Activated naive CD8-positive, alpha-beta T cell treated with anti-CD3 and anti-CD28 coated beads for 36 hours (primary cell): ENCODE measurements around the gene ENOX2. TPM values are rescaled to one million over a fixed set of nuclear protein-coding genes. Genes with fewer than 3 reads are reported as not detected.

Experiments
- DNase-seq: peaks from one replicate; pipeline ENCODE4 v3.0.0; 2021
- H3K27ac Mint-ChIP-seq: one replicate; pipeline ENCODE4 v1.8.0; 2022; ENCODE audit warnings: mild to moderate bottlenecking, moderate library complexity, mixed read lengths
- H3K27me3 Mint-ChIP-seq: one replicate; pipeline ENCODE4 v1.8.0; 2022; ENCODE audit warnings: mild to moderate bottlenecking, mixed read lengths
- H3K36me3 Mint-ChIP-seq: one replicate; pipeline ENCODE4 v1.8.0; 2021; ENCODE audit warnings: mild to moderate bottlenecking, mixed read lengths
- H3K4me1 Mint-ChIP-seq: one replicate; pipeline ENCODE4 v1.8.0; 2021; ENCODE audit warnings: mixed read lengths
- H3K4me3 Mint-ChIP-seq: one replicate; pipeline ENCODE4 v1.8.0; 2022; ENCODE audit warnings: mild to moderate bottlenecking, moderate library complexity, mixed read lengths
- H3K9me3 Mint-ChIP-seq: one replicate; pipeline ENCODE4 v1.8.0; 2022; ENCODE audit warnings: mixed read lengths
- total RNA-seq, 2 experiments: library from RNA; stranded (reverse); gene quantifications; one replicate each; pipeline ENCODE4 v1.2.3, GENCODE V29; 2021

ENOX2 gene
- total RNA-seq, 2 experiments from 2014 or later, result 13.0 to 13.3 TPM

- no peak for DNase-seq
- H3K4me3 Mint-ChIP-seq, result no peak overlapping the region
- H3K4me1 Mint-ChIP-seq, result no peaks in the 10 kb centered on the region
- no peak overlapping the region for H3K27ac Mint-ChIP-seq
- H3K9me3 Mint-ChIP-seq, result no peaks in the 10 kb centered on the region
- peaks cover 5% of the 10 kb centered on the region for H3K36me3 Mint-ChIP-seq
- H3K27me3 Mint-ChIP-seq, result no peaks in the 10 kb centered on the region
Observed at GRCh38 chrX:130694983-130695382, 208.0 kb downstream of the ENOX2 start.

DNA sequence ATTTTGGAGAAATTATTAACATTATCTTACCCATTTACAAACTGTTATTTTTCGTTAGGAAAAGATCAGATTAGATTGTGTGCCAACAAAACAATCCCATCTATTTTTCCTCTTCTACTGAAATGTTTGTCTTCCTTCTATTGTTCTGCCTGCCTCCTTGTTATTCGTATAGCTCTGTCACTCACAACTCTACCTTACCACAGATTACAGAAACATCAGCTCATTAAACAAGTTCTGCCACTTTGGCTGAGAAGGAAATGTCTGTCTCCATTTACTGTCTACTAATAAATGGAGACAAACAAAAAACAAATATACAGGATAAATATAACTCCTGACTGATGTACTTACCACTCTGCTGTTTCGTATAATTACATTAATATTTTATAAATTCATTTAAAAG lies 211.4 kb downstream of the ENOX2 start:
- Mint-ChIP-seq H3K27ac (no peak overlapping the region), H3K36me3 (peaks cover 7% of the 10 kb centered on the region), H3K4me3 (no peak overlapping the region), H3K4me1 (no peaks in the 10 kb centered on the region), H3K9me3 (no peaks in the 10 kb centered on the region), H3K27me3 (no peaks in the 10 kb centered on the region)
- no peak for DNase-seq

DNA sequence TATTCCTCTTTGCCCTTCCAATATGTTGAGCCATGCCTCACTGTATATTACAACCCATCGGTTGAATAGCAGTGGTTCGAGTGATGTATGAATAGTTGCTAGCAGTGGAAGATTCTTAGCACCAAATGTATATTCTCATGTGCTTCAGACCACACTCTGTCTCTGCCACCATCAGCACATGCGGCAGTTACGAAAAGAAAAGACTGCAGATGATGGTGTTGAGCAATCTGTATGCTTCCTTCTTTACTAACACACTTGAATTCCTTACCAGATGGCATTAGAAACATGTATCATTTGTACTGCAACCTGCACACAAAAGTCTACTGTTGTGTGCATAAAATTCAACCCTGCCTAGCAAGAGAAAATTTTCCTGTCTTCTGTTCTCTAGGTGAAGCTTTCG lies 214.6 kb downstream of the ENOX2 start:
- H3K27ac Mint-ChIP-seq, result no peak overlapping the region
- DNase-seq, result no peak
- H3K4me1 Mint-ChIP-seq, result no peaks in the 10 kb centered on the region
- H3K9me3 Mint-ChIP-seq, result no peaks in the 10 kb centered on the region
- no peaks in the 10 kb centered on the region for H3K27me3 Mint-ChIP-seq
- H3K36me3 Mint-ChIP-seq, result peaks cover 10% of the 10 kb centered on the region
- no peak overlapping the region for H3K4me3 Mint-ChIP-seq

DNA sequence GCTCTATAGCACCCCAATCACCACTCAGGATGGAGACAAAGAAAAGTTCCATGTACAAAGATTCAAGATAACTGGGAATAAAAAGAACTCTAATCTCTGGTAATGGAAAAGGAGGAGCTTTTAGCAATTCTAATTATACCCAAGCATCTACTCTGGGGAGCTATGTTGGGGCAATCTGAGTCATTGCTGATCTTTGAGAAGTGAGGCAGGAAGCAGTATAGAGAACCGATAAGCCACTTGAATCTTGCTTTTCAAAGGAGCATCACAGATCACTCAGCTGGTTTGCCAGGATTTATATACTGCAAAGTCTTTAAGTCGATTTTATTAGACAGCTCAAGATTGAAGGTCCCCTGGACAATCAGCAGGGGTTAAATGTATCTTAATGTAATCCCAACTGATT lies 220.0 kb downstream of the ENOX2 start:
- Mint-ChIP-seq H3K4me3 (no peak overlapping the region), H3K27me3 (no peaks in the 10 kb centered on the region), H3K36me3 (peaks cover 24% of the 10 kb centered on the region), H3K27ac (no peak overlapping the region), H3K4me1 (no peaks in the 10 kb centered on the region), H3K9me3 (no peaks in the 10 kb centered on the region)
- DNase-seq, result no peak

DNA sequence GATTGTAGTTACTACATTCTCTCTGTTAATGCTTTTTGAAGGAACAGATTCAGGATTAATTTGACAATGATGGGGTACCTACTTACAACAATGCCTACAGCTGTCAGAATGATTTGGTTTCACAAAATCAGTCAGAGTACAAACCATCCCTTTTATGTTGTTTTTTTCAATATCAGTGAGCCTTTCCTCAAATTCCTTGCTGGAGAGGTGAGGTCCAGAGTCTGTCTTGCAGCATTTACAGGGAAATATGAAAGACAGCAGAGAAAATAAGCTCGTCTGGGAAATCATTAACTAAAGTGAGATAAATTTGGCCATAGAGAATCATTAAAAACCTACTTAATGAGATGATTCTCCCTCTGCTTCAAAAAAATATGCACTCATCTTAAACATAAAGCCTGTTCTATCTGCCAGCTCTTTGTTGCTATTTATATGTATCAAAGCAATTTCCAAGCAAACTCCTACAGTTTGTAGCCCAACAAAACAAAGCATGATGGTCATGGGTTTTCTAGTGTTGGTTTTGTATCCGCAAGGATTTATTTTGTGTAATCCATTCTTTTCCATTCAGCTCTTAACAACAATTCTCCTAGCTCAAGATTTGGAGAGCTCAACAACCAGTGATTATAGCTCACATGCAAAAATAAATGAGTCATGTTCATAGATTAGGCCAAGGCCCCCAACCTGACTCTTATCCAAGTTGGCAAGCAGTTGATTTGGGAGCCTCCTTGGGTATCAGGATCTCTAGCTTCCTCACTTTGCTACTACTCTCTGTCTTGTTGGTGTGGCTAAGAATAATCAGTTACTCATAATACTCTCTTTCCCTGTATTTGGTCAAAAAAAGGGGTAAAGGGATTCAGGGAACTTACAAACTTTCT lies 222.6 kb downstream of the ENOX2 start:
- no peak for DNase-seq
- peaks cover 5% of the 10 kb centered on the region for H3K9me3 Mint-ChIP-seq
- H3K27ac Mint-ChIP-seq, result no peak overlapping the region
- no peaks in the 10 kb centered on the region for H3K27me3 Mint-ChIP-seq
- H3K4me3 Mint-ChIP-seq, result no peak overlapping the region
- H3K36me3 Mint-ChIP-seq, result peaks cover 28% of the 10 kb centered on the region
- no peaks in the 10 kb centered on the region for H3K4me1 Mint-ChIP-seq

- no peaks in the 10 kb centered on the region for H3K27me3 Mint-ChIP-seq
- no peak for DNase-seq
- no peaks in the 10 kb centered on the region for H3K4me1 Mint-ChIP-seq
- H3K9me3 Mint-ChIP-seq, result peaks cover 11% of the 10 kb centered on the region
- H3K27ac Mint-ChIP-seq, result no peak overlapping the region
- peaks cover 43% of the 10 kb centered on the region for H3K36me3 Mint-ChIP-seq
- no peak overlapping the region for H3K4me3 Mint-ChIP-seq
Observed at GRCh38 chrX:130676861-130677260, 226.1 kb downstream of the ENOX2 start.

DNA sequence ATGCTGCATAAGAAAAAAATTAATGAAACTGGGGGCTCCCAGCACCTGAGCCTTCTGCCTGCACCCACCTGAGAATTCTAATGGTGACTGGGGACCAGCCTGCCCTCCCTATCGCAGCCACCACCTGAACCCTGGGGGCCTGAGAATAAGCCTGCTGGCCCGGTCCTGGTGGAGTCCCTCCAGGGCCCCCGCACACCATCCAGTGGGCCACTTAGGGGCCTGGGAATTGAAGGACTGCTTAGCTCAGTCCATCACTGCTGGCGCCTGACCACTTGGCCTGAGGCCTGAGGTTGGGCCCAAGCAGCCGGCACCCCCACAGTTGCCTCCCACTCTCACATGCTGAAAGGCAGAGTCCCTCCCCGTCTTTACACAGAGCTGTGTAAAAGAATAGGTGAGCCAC lies 230.8 kb downstream of the ENOX2 start:
- Mint-ChIP-seq H3K9me3 (peaks cover 11% of the 10 kb centered on the region), H3K36me3 (peaks cover 40% of the 10 kb centered on the region), H3K4me3 (no peak overlapping the region), H3K27me3 (no peaks in the 10 kb centered on the region), H3K4me1 (no peaks in the 10 kb centered on the region), H3K27ac (no peak overlapping the region)
- no peak for DNase-seq

DNA sequence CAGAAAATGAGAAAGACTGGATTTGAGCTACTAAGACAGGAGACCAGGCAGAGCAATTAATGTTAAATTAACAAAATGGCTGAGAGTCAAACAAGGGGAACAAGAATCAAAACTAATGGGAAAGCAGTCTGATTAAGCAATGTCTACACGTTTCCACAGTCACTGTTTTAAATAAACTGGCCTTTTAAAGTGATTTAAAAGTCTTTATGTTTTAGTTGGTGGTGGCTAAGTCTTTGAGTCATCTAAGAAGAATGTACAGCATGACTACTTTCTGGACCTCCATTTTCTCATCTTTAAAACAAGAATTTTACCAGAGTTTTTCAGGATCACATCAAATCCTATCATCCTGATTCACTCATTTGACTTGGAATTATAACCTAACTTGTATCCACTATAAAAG lies 233.8 kb downstream of the ENOX2 start:
- Mint-ChIP-seq H3K9me3 (peaks cover 3% of the 10 kb centered on the region), H3K4me1 (no peaks in the 10 kb centered on the region), H3K36me3 (peaks cover 28% of the 10 kb centered on the region), H3K27ac (no peak overlapping the region), H3K4me3 (no peak overlapping the region), H3K27me3 (no peaks in the 10 kb centered on the region)
- no peak for DNase-seq

GRCh38 chrX:130665263-130665662 lies 237.7 kb downstream of the ENOX2 start:
- no peak for DNase-seq
- no peak overlapping the region for H3K27ac Mint-ChIP-seq
- H3K9me3 Mint-ChIP-seq, result no peaks in the 10 kb centered on the region
- H3K27me3 Mint-ChIP-seq, result no peaks in the 10 kb centered on the region
- H3K4me1 Mint-ChIP-seq, result no peaks in the 10 kb centered on the region
- H3K4me3 Mint-ChIP-seq, result no peak overlapping the region
- H3K36me3 Mint-ChIP-seq, result peaks cover 29% of the 10 kb centered on the region

DNA sequence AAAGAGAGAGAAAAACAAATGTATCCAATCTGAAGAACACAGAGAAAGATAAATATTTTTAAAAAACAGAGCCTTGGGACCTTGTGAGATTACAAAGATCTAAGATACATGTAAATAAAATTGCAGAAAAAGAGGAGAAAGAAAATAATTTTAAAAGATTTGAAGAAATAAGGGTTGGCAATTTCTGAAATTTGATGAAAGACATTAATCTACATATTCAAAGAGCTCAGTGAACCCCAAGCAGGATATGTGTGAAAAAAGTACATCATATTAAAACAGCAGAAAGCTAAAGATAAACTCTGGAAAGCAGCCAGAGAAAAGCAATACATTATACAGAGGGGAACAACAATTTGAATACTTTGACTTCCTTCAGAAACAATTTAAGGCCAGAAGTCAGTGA lies 244.7 kb downstream of the ENOX2 start:
- no peaks in the 10 kb centered on the region for H3K27me3 Mint-ChIP-seq
- H3K9me3 Mint-ChIP-seq, result no peaks in the 10 kb centered on the region
- no peak overlapping the region for H3K4me3 Mint-ChIP-seq
- H3K36me3 Mint-ChIP-seq, result peaks cover 23% of the 10 kb centered on the region
- DNase-seq, result no peak
- H3K27ac Mint-ChIP-seq, result no peak overlapping the region
- no peaks in the 10 kb centered on the region for H3K4me1 Mint-ChIP-seq

- no peaks in the 10 kb centered on the region for H3K9me3 Mint-ChIP-seq
- DNase-seq, result no peak
- H3K4me3 Mint-ChIP-seq, result no peak overlapping the region
- peaks cover 12% of the 10 kb centered on the region for H3K36me3 Mint-ChIP-seq
- H3K27me3 Mint-ChIP-seq, result no peaks in the 10 kb centered on the region
- H3K4me1 Mint-ChIP-seq, result no peaks in the 10 kb centered on the region
- no peak overlapping the region for H3K27ac Mint-ChIP-seq
Observed at GRCh38 chrX:130654409-130654950, 248.5 kb downstream of the ENOX2 start.

DNA sequence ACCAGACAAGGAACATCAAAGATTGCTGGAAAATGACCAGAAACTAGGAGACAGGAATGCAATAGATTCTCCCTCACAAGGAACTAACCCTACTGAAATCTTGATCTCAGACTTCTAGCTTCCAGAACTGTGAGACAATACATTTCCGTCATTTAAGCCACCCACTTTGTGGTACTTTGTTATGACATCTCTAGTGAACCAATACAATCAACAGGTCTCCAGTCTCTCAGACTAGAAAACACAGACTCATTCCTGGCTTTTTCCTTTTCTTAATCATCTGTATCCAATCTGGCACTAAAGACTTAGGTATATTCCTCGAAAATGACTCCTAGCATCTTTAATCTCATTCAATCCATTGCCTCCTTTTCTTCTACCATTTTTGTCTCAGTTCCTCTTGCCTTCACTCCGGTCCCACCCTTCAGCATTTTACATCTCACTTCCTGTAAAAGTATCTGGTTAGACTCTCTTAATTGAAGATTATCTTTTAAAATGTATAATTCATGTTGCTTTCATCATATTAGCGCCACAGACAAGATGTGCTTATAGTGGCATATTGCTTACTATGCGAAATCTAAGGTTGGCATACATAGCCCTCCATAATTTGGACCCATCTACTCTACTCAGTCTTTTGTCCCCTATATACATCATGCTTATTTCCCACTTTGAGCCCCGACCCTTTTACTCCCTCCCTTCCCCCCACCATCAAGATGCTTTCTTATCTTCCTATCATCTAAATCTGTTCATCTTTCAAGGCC lies 250.0 kb downstream of the ENOX2 start:
- peaks cover 8% of the 10 kb centered on the region for H3K36me3 Mint-ChIP-seq
- no peak overlapping the region for H3K27ac Mint-ChIP-seq
- H3K4me3 Mint-ChIP-seq, result no peak overlapping the region
- no peak for DNase-seq
- no peaks in the 10 kb centered on the region for H3K9me3 Mint-ChIP-seq
- no peaks in the 10 kb centered on the region for H3K27me3 Mint-ChIP-seq
- H3K4me1 Mint-ChIP-seq, result no peaks in the 10 kb centered on the region

DNA sequence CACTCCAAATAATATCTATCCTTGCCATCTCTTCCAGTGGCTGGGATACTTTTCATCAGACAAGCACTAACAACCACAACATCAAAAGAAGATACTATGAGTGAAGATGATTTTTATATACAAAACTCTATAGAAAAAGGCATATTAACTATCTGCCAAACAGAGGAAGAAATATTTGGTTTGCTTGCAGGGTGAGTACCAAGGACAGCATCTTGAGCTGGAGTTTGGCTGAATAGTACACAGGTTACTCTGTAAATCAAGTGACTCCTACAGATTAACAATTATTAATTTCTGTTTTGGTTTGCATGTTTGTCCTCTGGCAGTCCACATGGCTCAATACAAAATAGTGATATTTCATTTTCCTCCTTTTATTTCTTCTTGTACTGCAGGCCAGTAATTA lies 253.3 kb downstream of the ENOX2 start:
- no peaks in the 10 kb centered on the region for H3K4me1 Mint-ChIP-seq
- peaks cover 8% of the 10 kb centered on the region for H3K36me3 Mint-ChIP-seq
- H3K4me3 Mint-ChIP-seq, result no peak overlapping the region
- no peak overlapping the region for H3K27ac Mint-ChIP-seq
- no peak for DNase-seq
- no peaks in the 10 kb centered on the region for H3K27me3 Mint-ChIP-seq
- no peaks in the 10 kb centered on the region for H3K9me3 Mint-ChIP-seq

- H3K4me1 Mint-ChIP-seq, result no peaks in the 10 kb centered on the region
- H3K9me3 Mint-ChIP-seq, result peaks cover 2% of the 10 kb centered on the region
- no peaks in the 10 kb centered on the region for H3K27me3 Mint-ChIP-seq
- no peak overlapping the region for H3K4me3 Mint-ChIP-seq
- H3K36me3 Mint-ChIP-seq, result peaks cover 15% of the 10 kb centered on the region
- no peak overlapping the region for H3K27ac Mint-ChIP-seq
- no peak for DNase-seq
Observed at GRCh38 chrX:130647468-130647867, 255.5 kb downstream of the ENOX2 start.

DNA sequence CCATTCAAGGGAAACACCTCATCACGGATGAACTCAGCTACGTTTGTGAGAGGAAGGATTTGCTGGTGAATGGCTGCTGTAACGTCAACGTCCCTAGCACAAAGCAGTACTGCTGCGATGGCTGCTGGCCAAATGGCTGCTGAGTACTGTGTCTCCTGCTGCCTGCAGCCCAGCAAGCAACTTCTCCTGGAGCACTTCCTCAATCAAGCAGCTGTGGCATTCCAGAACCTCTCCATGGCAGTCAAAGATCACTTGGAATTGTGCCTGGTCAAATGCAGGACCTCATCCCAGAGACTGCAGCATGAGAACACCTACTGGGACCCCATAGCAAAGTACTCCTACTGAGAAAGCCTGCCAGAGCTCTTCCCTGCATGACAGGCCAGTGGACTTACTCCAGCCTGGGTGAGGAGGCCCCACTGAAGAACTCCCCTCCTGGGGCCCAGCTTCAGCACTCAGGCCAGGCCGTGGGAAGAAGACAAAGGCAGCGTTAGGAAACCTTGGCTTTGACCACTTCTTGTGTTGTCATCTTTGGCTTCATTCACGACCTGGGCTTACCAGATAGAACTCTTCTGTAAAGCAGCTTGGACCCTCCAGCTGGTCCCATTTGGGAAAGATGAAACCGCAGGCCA lies 256.9 kb downstream of the ENOX2 start:
- Mint-ChIP-seq H3K27me3 (no peaks in the 10 kb centered on the region), H3K27ac (no peak overlapping the region), H3K36me3 (peaks cover 17% of the 10 kb centered on the region), H3K4me3 (no peak overlapping the region), H3K9me3 (peaks cover 2% of the 10 kb centered on the region), H3K4me1 (peaks cover under 1% of the 10 kb centered on the region)
- DNase-seq, result no peak
